ENCODE data around the gene ACAA1. TPM values are rescaled to one million over a fixed set of nuclear protein-coding genes. Genes with fewer than 3 reads are reported as not detected.

Gene ACAA1
- total and polyA plus RNA-seq, 5 donors = 80.8 to 98.8 (median 93.7) TPM

DNA sequence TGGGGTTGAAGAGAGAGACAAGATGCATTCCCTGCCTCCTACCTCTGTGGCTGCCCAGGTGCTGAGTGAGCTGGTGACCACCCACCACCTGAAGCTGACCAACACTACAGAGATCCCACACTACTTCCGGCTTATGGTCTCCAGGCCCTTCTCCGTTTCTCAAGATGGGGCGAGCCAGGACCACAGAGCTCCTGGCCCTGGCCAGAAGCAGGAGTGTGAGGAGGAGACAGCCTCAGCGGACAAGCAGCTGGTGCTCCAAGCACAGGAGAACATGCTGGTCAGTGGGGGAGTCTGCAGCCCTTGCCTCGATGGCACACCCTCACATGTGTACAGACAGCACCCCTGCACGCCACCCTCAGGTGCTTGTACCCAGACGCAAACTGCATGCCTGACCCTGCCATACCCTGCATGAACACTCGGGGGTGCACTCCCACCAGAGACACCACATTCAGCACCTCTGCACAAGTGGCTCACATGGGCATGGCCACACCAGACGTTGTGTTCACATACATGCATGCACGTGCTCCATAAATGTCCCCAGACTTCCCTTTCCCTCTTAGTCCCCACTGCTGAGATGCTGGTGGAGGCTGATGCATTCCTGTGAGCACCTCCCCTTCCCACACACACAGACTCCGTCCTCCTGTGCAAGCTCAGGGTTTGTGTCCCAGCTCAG, 19.0 kb downstream of the ACAA1 start:
- WGBS = 58% methylated on average over 11 of the region's 11 CpGs
- intact Hi-C loops (cut with DNase I) = loop anchor here in 3 of 4 donors (5.0 to 10.0 kb wide), 3 partner anchors 357 to 367 kb away; no protein-coding TSS in a partner anchor
- Histone ChIP-seq H3K9me3 (ENCODE audit: control insufficient read depth, low read length) (no peaks in the 10 kb centered on the region), H3K4me3 (ENCODE audit: low read length) (no peak overlapping the region), H3K27ac (ENCODE audit: low read length) (no peak overlapping the region), H3K4me1 (ENCODE audit: control insufficient read depth, insufficient read depth, low read length) (no peaks in the 10 kb centered on the region), H3K27me3 (ENCODE audit: control insufficient read depth, insufficient read depth) (no peaks in the 10 kb centered on the region)
- ATAC-seq (peak; percentile 64 to 71), DNase-seq (peak; percentile 58 to 81 (median 79))

DNA sequence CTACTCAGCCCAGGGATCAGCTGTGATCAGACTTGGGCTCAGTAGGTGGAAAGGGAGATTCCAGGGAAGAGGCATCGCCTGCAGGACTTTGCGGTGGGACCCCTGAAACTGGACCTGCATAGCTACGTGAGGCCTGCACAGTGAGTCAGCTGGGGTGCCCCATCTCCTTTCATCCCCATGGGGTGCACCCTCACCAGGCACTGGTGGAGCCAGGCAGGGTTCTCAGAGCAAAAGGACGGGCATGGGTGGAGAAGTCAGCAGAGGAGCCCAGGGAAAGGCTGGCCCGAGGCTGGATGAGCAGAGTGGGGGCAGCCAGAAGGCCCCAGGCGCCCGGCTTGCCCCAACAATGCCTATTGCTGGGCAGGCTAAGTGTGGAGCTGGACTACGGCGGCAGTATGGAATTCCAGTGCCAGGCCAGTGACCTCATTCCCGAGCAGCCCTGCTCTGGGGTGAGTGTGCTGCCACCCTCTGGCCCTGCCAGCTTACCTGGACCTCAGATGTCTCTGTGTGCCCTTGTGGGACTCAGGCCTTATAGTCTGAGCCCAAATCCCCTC, 19.7 kb downstream of the ACAA1 start:
- intact Hi-C loops (cut with DNase I) = loop anchor here in 3 of 4 donors (5.0 to 10.0 kb wide), 3 partner anchors 358 to 368 kb away; no protein-coding TSS in a partner anchor
- H3K9me3 ChIP-seq (ENCODE audit: control insufficient read depth, low read length) = no peaks in the 10 kb centered on the region
- 78% methylated on average over 10 of the region's 10 CpGs for WGBS
- no peak overlapping the region for H3K4me3 ChIP-seq (ENCODE audit: low read length)
- ATAC-seq = peak; percentile 21 to 41
- H3K27ac ChIP-seq (ENCODE audit: low read length) = no peak overlapping the region
- peak in 1 of 3 donors; percentile 54 for DNase-seq
- H3K27me3 ChIP-seq (ENCODE audit: control insufficient read depth, insufficient read depth) = no peaks in the 10 kb centered on the region
- no peaks in the 10 kb centered on the region for H3K4me1 ChIP-seq (ENCODE audit: control insufficient read depth, insufficient read depth, low read length)

DNA sequence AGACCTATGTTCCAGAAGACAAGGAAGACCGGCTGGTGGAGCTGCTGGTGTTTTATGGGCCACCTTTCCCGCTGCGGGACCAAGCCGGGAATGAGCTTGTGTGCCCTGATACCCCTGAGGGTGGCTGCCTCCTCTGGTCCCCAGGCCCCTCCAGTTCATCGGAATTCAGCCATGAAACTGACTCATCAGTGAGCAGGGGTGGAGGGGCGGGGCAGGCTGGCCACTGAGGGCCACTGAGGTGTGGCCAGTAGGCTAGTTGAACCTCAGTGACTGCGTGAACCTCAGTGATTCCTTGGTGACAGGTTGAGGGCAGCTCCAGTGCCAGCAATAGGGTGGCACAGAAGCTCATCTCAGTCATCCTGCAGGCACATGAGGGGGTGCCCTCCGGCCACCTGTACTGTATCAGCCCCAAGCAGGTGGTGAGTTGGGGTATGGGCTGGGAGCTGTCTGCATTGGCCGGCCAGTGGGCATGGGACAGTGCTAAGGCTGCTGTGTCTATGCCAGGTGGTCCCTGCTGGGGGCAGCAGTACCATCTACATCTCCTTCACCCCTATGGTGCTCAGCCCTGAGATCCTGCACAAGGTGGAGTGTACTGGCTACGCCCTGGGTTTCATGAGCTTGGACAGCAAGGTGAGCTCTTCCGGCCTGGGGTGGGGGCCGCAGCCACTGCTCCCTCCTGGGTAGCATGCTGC, 20.3 kb downstream of the ACAA1 start:
- 84% methylated on average over 12 of the region's 12 CpGs for WGBS
- Histone ChIP-seq H3K27me3 (ENCODE audit: control insufficient read depth, insufficient read depth) (no peaks in the 10 kb centered on the region), H3K9me3 (ENCODE audit: control insufficient read depth, low read length) (no peaks in the 10 kb centered on the region), H3K27ac (ENCODE audit: low read length) (no peak overlapping the region), H3K4me1 (ENCODE audit: control insufficient read depth, insufficient read depth, low read length) (no peaks in the 10 kb centered on the region), H3K4me3 (ENCODE audit: low read length) (no peak overlapping the region)
- DNase-seq = no peak
- ATAC-seq = peak in 1 of 2 donors; percentile 2
- intact Hi-C loops (cut with DNase I) = loop anchor here in 3 of 4 donors (5.0 to 10.0 kb wide), 3 partner anchors 358 to 368 kb away; no protein-coding TSS in a partner anchor

DNA sequence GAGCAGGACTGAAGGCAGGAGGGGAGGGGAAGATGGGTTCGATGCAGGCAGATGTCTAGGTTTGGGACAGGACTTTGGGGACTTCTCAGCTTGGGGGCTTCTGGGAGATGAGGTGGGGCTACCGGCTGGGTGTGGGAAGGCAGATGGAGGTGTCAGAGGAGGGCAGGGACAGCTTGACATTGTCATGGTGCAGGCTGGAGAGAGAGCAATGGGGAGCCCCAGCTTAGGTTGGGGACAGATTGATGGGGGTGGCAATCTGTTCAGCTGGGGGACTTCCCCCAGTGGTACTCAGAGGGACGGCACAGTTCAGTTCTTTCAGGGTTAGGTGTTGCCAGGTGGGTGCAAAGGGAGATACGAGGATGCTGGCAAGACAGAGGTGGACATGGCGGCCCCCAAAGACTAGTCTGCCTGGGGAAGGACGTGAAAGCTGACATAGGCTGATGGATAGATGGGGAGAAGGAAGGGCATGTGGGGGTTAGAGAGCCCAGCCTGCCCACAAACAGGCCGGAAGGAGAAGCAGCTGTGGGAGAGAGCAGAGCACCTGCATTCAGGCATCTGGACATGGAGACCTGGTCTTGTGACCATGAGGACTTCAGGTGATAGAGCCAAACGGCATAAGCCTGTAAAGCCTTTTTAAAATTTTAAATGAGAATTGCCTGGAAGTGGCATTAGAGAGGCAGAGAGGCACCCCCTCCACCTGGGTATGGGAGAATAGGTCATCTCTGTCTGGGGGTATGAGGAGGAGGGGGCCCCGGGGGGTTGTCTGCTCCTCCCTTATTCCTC, 21.1 kb downstream of the ACAA1 start:
- Histone ChIP-seq H3K4me3 (ENCODE audit: low read length) (no peak overlapping the region), H3K4me1 (ENCODE audit: control insufficient read depth, insufficient read depth, low read length) (no peaks in the 10 kb centered on the region), H3K9me3 (ENCODE audit: control insufficient read depth, low read length) (no peaks in the 10 kb centered on the region), H3K27ac (ENCODE audit: low read length) (no peak overlapping the region), H3K27me3 (ENCODE audit: control insufficient read depth, insufficient read depth) (no peaks in the 10 kb centered on the region)
- ATAC-seq = no peak
- WGBS = 72% methylated on average over 9 of the region's 9 CpGs
- DNase-seq = no peak
- intact Hi-C loops (cut with DNase I) = loop anchor here in 3 of 4 donors (5.0 to 10.0 kb wide), 3 partner anchors 359 to 369 kb away; no protein-coding TSS in a partner anchor

DNA sequence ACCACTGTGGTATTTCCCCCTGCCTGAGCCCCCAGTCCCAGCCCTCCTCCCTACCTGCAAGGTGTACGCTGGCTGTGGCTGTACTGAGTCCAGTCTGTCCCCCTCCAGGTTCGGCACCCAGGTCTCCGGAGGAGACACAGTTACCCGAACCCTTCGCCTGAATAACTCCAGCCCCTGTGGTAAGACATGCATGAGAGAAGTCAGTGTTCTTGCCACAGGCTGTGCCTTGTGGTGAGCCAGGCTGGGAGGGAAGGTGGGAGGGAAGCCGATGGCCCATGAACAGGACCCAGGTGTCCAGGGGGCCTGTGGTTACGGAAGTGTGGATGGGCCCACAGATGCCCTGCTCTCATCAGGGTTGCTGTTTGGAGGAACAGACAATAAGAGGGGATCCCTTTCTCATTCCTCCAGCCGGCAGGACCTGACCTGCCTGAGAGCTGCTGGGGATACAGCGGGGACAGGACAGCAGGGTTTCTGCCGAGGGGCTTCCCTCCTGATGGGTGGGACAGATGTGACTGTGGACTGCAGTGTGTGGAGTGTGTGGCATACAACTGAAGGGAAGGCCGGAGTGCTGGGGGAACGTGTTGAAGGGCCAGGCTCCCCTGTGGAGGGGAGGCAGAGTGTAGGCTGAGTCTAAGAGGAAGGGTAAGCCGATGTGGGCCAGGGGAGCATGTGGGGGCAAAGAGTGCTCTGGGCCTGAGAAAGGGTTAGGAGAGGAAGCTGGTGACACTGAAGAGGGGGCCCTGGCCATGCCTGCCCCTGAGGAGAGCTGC, 21.9 kb downstream of the ACAA1 start:
- H3K27ac ChIP-seq (ENCODE audit: low read length) = no peak overlapping the region
- no peak overlapping the region for H3K4me3 ChIP-seq (ENCODE audit: low read length)
- no peaks in the 10 kb centered on the region for H3K4me1 ChIP-seq (ENCODE audit: control insufficient read depth, insufficient read depth, low read length)
- DNase-seq (no peak), ATAC-seq (no peak)
- intact Hi-C loops (cut with DNase I) = loop anchor here in 3 of 4 donors (5.0 to 10.0 kb wide), 3 partner anchors 360 to 370 kb away; no protein-coding TSS in a partner anchor
- WGBS = 79% methylated on average over 13 of the region's 13 CpGs
- H3K9me3 ChIP-seq (ENCODE audit: control insufficient read depth, low read length) = no peaks in the 10 kb centered on the region
- no peaks in the 10 kb centered on the region for H3K27me3 ChIP-seq (ENCODE audit: control insufficient read depth, insufficient read depth)

DNA sequence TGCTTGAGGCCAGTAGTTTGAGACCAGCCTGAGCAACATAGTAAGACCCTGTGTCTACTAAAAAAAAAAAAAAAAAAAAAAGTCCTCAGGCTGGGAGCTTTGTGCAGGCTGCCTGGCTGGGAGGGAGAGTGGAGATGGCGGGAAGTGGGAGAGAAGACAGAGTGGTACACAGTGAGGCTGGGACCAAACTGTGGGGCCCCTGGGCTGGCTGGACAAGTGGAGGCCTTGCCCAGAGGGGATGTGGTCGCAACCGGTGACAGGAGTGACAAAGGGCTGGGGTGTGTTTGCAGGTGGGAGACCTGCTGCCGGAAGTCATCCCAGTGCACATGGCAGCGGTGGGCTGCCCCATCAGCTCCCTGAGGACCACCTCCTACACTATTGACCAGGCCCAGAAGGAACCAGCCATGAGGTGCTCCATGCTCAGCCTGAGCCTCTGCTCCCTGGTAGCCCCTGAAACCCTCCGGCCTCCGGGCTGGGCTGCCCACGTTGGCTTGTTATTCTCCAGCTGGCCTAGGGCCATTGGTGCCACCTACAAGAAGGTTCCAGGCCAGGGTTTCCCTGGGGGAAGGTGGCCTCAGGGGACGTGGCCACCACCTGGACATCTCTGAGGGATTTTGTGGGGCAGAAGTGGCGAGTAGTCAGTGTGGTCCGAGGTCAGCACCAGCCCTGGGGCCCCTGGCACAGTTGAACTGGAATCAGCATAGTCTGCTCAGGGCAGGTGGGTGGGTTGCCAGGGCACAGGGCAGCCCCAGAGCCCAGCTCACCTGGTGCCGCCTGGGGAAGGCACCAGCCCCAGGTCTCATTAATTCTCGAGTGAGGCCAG, 22.7 kb downstream of the ACAA1 start:
- no peaks in the 10 kb centered on the region for H3K27me3 ChIP-seq (ENCODE audit: control insufficient read depth, insufficient read depth)

DNA sequence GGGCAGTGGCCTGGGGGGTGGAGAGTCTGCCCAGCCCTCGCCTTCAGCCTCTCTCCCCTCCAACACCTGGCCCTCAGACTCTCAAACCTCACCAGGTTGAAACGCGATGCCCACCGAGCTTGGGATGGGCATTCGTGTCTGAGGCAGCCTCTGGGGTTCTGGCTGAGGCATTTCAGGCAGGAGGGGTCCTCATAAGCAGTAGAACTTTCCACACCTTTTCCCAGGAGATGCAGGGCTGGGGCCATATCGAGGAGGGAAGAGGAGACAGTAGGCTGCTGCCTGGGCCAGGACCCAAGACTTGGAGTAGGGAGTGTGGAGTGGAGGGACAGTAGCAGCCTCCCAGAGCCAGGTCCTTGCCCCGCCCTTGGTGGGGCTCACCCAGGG, 24.6 kb downstream of the ACAA1 start:
- H3K4me1 ChIP-seq (ENCODE audit: control insufficient read depth, insufficient read depth, low read length) = no peaks in the 10 kb centered on the region
- H3K4me3 ChIP-seq (ENCODE audit: low read length) = no peak overlapping the region
- no peak for DNase-seq
- no peak for ATAC-seq
- no peaks in the 10 kb centered on the region for H3K9me3 ChIP-seq (ENCODE audit: control insufficient read depth, low read length)
- intact Hi-C loops (cut with DNase I) = loop anchor here in 2 of 4 donors (10.0 kb wide), 2 partner anchors 362 to 372 kb away; no protein-coding TSS in a partner anchor
- H3K27ac ChIP-seq (ENCODE audit: low read length) = no peak overlapping the region
- 83% methylated on average over 7 of the region's 7 CpGs for WGBS
- no peaks in the 10 kb centered on the region for H3K27me3 ChIP-seq (ENCODE audit: control insufficient read depth, insufficient read depth)

More for the DNA sequence above, 22.7 kb downstream of the ACAA1 start:
- ATAC-seq = no peak
- H3K27ac ChIP-seq (ENCODE audit: low read length) = no peak overlapping the region
- H3K4me1 ChIP-seq (ENCODE audit: control insufficient read depth, insufficient read depth, low read length) = no peaks in the 10 kb centered on the region
- DNase-seq = peak in 1 of 3 donors; percentile 42
- intact Hi-C loops (cut with DNase I) = loop anchor here in 2 of 4 donors (10.0 kb wide), 2 partner anchors 361 to 371 kb away; no protein-coding TSS in a partner anchor
- H3K9me3 ChIP-seq (ENCODE audit: control insufficient read depth, low read length) = no peaks in the 10 kb centered on the region
- WGBS = 89% methylated on average over 13 of the region's 13 CpGs
- H3K4me3 ChIP-seq (ENCODE audit: low read length) = no peak overlapping the region

DNA sequence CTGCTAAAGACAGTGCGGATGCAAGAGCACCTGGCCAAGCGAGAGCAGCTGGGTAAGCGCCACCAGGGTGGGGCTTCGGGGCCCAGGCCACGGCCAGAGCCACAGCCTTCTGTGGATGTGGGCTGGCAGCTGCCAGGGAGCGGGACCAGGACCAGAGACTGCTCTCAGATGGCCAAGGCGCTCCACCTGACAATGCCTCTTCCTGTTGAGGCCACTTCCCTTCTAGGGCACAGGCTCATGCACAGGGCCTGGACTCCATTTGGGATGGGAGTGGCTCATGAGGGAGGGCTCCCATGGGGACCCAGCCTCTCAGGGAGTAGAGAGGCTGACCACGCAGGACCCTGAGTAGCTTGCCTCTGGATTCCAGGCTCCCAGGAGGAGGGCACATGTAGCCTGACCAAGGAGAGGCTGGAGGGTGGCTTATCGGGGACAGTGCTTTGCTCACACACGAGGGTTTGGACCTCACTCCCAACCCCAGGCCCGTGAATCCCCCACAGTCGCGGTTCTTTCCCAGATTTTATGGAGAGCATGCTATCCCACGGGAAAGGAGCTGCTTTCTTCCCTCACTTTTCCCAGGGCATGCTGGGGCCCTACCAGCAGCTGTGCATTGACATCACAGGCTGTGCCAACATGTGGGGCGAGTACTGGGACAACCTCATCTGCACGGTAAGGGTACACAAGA, 25.1 kb downstream of the ACAA1 start:
- ATAC-seq (no peak), DNase-seq (no peak)
- no peak overlapping the region for H3K27ac ChIP-seq (ENCODE audit: low read length)
- whole genome bisulfite sequencing = 78% methylated on average over 16 of the region's 16 CpGs
- intact Hi-C loops (cut with DNase I) = loop anchor here in 2 of 4 donors (10.0 kb wide), 2 partner anchors 363 to 373 kb away; no protein-coding TSS in a partner anchor
- H3K4me1 ChIP-seq (ENCODE audit: control insufficient read depth, insufficient read depth, low read length) = no peaks in the 10 kb centered on the region
- H3K9me3 ChIP-seq (ENCODE audit: control insufficient read depth, low read length) = no peaks in the 10 kb centered on the region
- H3K27me3 ChIP-seq (ENCODE audit: control insufficient read depth, insufficient read depth) = no peaks in the 10 kb centered on the region
- H3K4me3 ChIP-seq (ENCODE audit: low read length) = no peak overlapping the region

DNA sequence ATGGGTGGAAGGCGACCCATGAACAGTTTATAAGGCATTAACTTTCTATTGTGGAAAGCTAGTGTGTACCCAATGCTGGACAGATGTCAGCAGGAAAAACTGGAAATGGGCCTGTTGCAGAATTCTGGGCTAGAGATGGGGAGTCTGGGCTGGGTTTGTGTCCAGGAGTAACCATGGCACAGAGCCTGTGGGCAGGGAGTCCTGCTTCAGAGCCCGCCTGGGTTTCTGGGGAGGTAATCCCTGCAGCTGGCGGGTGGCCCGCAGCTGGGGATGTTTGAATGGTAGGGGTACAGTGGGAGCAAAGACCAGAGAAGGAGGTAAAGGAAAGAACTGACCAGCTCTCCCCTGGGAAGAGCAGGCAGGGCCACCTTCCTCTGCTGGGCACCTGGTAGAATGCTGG, 25.7 kb downstream of the ACAA1 start:
- 97% methylated on average over 4 of the region's 4 CpGs for WGBS
- intact Hi-C loops (cut with DNase I) = loop anchor here in 2 of 4 donors (10.0 kb wide), 2 partner anchors 364 to 374 kb away; no protein-coding TSS in a partner anchor
- ATAC-seq (no peak), DNase-seq (no peak)
- Histone ChIP-seq H3K4me1 (ENCODE audit: control insufficient read depth, insufficient read depth, low read length) (no peaks in the 10 kb centered on the region), H3K9me3 (ENCODE audit: control insufficient read depth, low read length) (no peaks in the 10 kb centered on the region), H3K27me3 (ENCODE audit: control insufficient read depth, insufficient read depth) (no peaks in the 10 kb centered on the region), H3K27ac (ENCODE audit: low read length) (no peak overlapping the region), H3K4me3 (ENCODE audit: low read length) (no peak overlapping the region)
